ENCODE measurements around the gene LRRTM4. TPM values are rescaled to one million over a fixed set of nuclear protein-coding genes. Genes with fewer than 3 reads are reported as not detected.

LRRTM4 gene
- total RNA-seq, 1 donor from 2014 or later, result 1.8 TPM

DNA sequence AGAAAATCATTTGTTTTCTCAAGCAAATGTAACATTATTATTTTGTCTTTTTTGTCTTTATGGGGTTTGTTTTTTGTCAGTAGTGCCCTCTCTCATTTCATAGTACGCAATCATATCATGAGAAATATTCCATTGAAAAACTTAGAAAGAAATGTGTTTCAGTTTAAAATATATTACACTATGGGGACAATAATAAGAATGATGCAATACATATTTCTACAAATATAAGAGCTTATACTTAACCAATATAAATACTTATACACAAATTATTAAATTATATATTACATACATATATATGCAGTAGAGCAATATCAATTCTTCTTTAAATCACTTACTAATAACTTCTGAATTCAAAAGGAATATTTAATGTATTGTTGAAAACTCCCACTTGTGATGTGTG lies 13.7 kb downstream of the LRRTM4 start:
- no peak for DNase-seq (ENCODE audit: low spot score)
- Mint-ChIP-seq H3K4me1 (ENCODE audit: unreplicated experiment) (no peaks in the 10 kb centered on the region), H3K27ac (ENCODE audit: unreplicated experiment) (no peak overlapping the region), H3K27me3 (ENCODE audit: unreplicated experiment) (no peaks in the 10 kb centered on the region), H3K9me3 (ENCODE audit: unreplicated experiment) (no peaks in the 10 kb centered on the region), H3K4me3 (ENCODE audit: unreplicated experiment) (no peak overlapping the region), H3K36me3 (ENCODE audit: low read depth, unreplicated experiment) (no peaks in the 10 kb centered on the region)
- TF ChIP-seq, protein P1, sequence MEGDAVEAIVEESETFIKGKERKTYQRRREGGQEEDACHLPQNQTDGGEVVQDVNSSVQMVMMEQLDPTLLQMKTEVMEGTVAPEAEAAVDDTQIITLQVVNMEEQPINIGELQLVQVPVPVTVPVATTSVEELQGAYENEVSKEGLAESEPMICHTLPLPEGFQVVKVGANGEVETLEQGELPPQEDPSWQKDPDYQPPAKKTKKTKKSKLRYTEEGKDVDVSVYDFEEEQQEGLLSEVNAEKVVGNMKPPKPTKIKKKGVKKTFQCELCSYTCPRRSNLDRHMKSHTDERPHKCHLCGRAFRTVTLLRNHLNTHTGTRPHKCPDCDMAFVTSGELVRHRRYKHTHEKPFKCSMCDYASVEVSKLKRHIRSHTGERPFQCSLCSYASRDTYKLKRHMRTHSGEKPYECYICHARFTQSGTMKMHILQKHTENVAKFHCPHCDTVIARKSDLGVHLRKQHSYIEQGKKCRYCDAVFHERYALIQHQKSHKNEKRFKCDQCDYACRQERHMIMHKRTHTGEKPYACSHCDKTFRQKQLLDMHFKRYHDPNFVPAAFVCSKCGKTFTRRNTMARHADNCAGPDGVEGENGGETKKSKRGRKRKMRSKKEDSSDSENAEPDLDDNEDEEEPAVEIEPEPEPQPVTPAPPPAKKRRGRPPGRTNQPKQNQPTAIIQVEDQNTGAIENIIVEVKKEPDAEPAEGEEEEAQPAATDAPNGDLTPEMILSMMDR (IDR thresholded peaks at IDR 0.05; ENCODE audit: unreplicated experiment), result no peak

DNA sequence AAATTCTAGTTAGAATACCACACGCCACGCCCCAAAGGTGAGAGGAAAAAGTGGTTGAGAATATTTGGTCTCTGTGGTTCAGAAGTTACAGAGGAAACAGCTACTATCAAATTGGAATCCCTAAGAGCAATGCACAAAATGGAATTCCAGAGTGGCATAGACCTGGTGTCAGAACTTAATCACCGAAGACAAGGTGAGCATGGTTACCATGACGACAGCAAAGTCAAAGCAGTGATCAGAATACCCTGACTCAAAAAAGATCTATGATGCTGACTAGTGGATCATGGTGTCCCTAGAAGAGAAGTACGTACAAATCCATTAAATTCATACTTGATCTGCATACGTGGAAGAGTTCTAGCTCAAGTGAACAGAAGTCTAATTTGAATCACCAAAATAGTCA lies 14.5 kb downstream of the LRRTM4 start:
- TF ChIP-seq, protein P1 (IDR thresholded peaks at IDR 0.05; ENCODE audit: unreplicated experiment), result no peak
- no peaks in the 10 kb centered on the region for H3K36me3 Mint-ChIP-seq (ENCODE audit: low read depth, unreplicated experiment)
- H3K27ac Mint-ChIP-seq (ENCODE audit: unreplicated experiment), result no peak overlapping the region
- no peaks in the 10 kb centered on the region for H3K4me1 Mint-ChIP-seq (ENCODE audit: unreplicated experiment)
- no peak for DNase-seq (ENCODE audit: low spot score)
- H3K4me3 Mint-ChIP-seq (ENCODE audit: unreplicated experiment), result no peak overlapping the region
- no peaks in the 10 kb centered on the region for H3K27me3 Mint-ChIP-seq (ENCODE audit: unreplicated experiment)
- no peaks in the 10 kb centered on the region for H3K9me3 Mint-ChIP-seq (ENCODE audit: unreplicated experiment)

DNA sequence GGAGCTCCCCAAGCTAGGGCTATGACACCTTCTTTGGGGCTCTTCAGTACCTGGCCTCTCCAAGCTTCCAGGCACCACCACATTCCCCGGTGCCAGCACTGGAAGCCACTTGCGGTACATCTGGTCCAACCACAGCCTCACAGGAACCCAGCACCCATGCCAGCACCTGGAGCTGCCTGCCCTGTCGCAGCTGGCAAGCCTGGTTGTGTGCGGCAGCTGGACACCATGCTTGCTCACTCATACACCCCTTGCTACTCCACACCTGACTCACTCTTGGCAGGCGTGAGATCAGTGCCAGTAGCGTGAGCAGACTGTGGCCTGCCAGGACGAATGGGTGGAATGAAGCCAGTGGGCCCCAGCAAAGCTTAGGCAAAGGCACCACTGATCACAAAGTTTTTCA lies 34.0 kb downstream of the LRRTM4 start:
- Mint-ChIP-seq H3K27me3 (ENCODE audit: unreplicated experiment) (no peaks in the 10 kb centered on the region), H3K27ac (ENCODE audit: unreplicated experiment) (no peak overlapping the region), H3K9me3 (ENCODE audit: unreplicated experiment) (no peaks in the 10 kb centered on the region), H3K36me3 (ENCODE audit: low read depth, unreplicated experiment) (no peaks in the 10 kb centered on the region), H3K4me1 (ENCODE audit: unreplicated experiment) (no peaks in the 10 kb centered on the region), H3K4me3 (ENCODE audit: unreplicated experiment) (no peak overlapping the region)
- DNase-seq (ENCODE audit: low spot score), result no peak
- TF ChIP-seq, protein P1 (IDR thresholded peaks at IDR 0.05; ENCODE audit: unreplicated experiment), result no peak

DNA sequence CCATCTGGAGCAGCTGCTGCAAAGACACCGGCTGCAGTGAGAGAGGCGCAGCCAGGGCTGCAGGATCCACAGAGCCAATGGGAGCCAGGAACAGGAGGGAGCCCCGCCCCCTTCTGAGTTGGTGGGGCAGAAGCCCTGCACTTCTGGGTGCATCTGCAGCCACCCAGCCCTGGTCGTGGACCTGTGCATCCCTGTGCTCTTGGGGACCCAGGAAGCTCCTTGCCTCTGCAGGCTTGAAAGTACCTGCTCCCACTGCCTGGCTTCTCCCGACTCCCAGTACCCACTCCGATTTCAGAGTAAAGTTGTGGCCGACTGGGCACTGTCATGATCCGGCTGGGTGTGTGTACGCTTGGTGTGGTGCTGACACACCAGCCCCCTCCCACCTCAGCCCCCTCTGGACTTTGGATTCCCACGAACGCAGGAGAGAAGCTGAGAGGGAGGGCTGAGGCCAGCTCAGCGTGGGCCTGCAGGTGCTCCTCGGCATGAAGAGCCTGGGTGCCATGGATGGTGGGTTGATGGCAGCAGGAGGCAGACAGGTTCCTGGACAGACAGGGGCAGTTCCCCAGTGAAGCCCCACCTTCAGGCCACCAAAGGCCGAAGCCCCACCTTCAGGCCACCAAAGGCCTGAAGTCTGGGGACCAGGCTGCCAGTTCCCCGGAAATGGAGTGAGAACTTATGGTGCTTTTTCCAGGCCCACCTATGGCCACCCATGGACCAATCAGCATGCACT lies 34.9 kb downstream of the LRRTM4 start:
- H3K9me3 Mint-ChIP-seq (ENCODE audit: unreplicated experiment), result no peaks in the 10 kb centered on the region
- TF ChIP-seq, protein P1 (IDR thresholded peaks at IDR 0.05; ENCODE audit: unreplicated experiment), result no peak
- H3K27me3 Mint-ChIP-seq (ENCODE audit: unreplicated experiment), result no peaks in the 10 kb centered on the region
- H3K36me3 Mint-ChIP-seq (ENCODE audit: low read depth, unreplicated experiment), result no peaks in the 10 kb centered on the region
- H3K27ac Mint-ChIP-seq (ENCODE audit: unreplicated experiment), result no peak overlapping the region
- no peak overlapping the region for H3K4me3 Mint-ChIP-seq (ENCODE audit: unreplicated experiment)
- no peak for DNase-seq (ENCODE audit: low spot score)
- H3K4me1 Mint-ChIP-seq (ENCODE audit: unreplicated experiment), result no peaks in the 10 kb centered on the region

DNA sequence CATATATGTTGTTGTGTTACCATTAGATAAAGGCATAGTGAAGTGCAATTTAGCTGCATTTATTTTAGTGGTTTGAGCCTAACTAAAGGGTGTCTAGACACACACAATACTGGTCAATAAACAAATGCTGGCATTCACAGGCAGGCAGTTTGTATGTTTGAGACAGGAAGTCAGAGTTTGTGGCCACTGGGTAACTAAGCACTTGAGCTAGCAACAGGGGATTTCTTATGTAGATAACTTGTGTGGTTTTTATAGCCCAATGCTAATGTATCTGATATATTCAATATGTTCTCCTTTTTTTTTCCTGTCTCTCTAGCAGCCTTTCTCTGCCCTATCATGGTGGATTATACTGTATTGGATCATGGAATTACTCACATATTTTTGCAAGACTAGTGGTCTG lies 38.1 kb downstream of the LRRTM4 start:
- Mint-ChIP-seq H3K27ac (ENCODE audit: unreplicated experiment) (no peak overlapping the region), H3K36me3 (ENCODE audit: low read depth, unreplicated experiment) (no peaks in the 10 kb centered on the region), H3K9me3 (ENCODE audit: unreplicated experiment) (no peaks in the 10 kb centered on the region), H3K4me1 (ENCODE audit: unreplicated experiment) (no peaks in the 10 kb centered on the region), H3K27me3 (ENCODE audit: unreplicated experiment) (no peaks in the 10 kb centered on the region), H3K4me3 (ENCODE audit: unreplicated experiment) (no peak overlapping the region)
- DNase-seq (ENCODE audit: low spot score), result no peak
- TF ChIP-seq, protein P1 (IDR thresholded peaks at IDR 0.05; ENCODE audit: unreplicated experiment), result no peak
